GM18951 (cell line): ENCODE data around the gene CASTOR1.
"Not testable (repeated sequence)": the region's sequence is repeated elsewhere in the genome, so short reads cannot be mapped to it uniquely, and the experiment has no call there.

Experiments
- POLR2A ChIP-seq: IDR thresholded peaks from 4 replicates; pipeline ENCODE4 v1.6.1; 2011; ENCODE audit warnings: mild to moderate bottlenecking; ENCODE audit not compliant: insufficient read length, insufficient read depth; ENCODE audit errors: extremely low read depth
- in situ Hi-C: fragments of 300-500 bp; cut with MboI; formaldehyde crosslinking; loops from one replicate; pipeline ENCODE4 v1.12.0; 2022; ENCODE audit warnings: low sequenced_read_pairs, mixed read lengths, inconsistent platforms; ENCODE audit not compliant: unreplicated experiment

CASTOR1 gene

DNA sequence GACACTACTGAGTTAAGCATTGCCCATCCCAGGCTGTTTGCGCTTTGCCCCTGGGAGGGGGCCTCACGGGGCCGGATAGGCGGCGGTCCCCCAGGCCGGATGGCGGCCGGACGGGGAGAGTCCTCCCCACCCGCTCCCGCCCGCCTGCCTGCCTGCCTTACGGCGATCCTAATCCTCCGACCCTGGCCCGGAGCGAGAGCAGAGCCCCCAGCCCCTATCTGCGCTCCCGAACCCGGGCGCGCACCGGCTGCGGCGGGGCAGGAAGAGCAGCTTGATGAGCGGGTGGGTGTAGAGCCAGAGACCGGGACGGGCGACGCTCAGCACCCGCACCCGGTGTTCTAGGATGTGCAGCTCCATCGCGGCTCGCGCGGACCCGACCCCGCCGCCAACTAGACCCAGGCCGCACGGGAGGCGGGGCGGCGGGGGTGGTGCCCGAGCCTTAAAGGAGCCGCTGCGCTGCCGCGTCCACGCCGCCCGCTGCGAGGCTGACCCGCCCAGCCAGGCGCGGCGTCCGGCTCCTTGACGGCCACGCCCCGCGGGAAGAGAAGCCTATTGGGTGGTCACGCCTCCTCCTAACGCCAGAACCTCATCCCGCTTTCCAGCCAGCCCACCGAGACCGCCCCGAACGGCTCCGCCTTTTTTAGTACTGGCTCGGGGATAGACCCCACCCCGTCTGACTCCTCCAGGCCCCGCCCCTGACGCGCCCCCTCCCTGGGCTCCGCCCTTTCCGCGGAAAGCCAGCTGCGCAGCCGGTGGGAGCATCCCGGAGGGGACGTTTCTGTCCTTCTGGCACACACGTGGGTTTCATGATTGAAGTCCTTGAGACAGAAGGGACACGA lies at the start of gene CASTOR1:
Gene CASTOR1, minus strand, starts transcription at position 365 of the 839 bp plus-strand sequence. Its CDS starts 8 bp downstream, at position 357.
- in situ Hi-C loops: no loop called here
- peak; percentile 52 for TF ChIP-seq POLR2A

GRCh38 chr22:30338802-30339201 lies 49.5 kb upstream of the CASTOR1 start:
- no peak for TF ChIP-seq POLR2A
- in situ Hi-C loops: no loop called here

- in situ Hi-C loops: not testable (repeated sequence)
These were observed 49.0 kb upstream of the CASTOR1 start for GRCh38 chr22:30338341-30338740.

DNA sequence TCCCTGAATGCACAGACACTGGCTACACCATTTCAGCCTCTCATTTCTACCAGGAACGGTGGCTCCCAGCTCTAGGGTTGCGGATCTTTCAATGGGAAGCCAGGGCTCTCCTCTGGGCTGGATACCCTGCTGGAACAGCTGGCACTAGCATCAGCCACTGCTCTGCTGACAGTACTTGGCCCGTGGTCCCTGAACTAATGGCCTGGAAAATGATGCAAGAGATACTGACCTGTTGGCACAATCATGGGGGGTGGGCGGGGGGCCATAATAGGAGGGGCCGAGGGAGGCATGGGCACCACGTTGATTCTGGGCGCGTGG lies 48.1 kb upstream of the CASTOR1 start:
- TF ChIP-seq POLR2A: no peak
- in situ Hi-C loops: no loop called here

GRCh38 chr22:30336752-30337460 lies 47.6 kb upstream of the CASTOR1 start:
- in situ Hi-C loops: no loop called here
- TF ChIP-seq POLR2A: no peak

DNA sequence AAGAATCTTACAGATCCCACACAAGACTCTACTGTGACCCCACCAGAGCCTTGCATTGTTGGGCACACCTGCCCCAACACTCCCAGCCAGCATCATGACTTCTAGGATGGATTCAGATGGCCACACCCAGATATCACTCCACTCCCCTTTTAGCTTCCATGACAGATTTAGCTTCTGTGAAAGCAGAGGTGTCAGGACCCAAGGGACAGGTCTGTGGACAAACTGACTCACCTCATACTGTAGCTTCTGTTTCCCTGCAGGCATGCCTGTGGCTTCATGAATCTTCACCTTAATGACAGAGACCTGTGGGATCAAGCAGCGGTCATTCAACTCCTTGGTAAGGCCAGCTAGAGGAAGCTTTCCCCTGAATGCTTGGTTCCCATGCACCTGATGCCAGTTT lies 45.9 kb upstream of the CASTOR1 start:
- in situ Hi-C loops: no loop called here

GRCh38 chr22:30334646-30335045 lies 45.3 kb upstream of the CASTOR1 start:
- TF ChIP-seq POLR2A: no peak
- in situ Hi-C loops: no loop called here

More for the DNA sequence above, 45.9 kb upstream of the CASTOR1 start:
- no peak for TF ChIP-seq POLR2A

DNA sequence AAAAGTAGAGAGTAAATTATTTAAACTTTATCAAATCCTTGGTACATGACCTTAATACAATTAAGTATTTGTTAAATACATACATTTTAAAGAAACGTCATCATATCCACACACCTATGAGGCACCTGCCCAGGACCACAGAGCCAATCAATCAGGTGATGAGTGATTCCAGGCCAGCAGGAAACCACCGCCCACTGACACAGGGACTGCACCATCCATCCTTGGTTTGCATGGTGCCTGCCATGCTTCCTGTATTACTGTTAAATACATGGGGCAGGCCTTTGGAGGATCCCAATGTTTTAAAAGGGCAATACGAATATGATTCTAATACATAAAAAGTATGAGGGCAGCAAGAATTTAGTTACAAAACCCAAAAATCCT lies 44.4 kb upstream of the CASTOR1 start:
- TF ChIP-seq POLR2A: no peak
- in situ Hi-C loops: no loop called here

- no peak for TF ChIP-seq POLR2A
- in situ Hi-C loops: no loop called here
These were observed 43.8 kb upstream of the CASTOR1 start for GRCh38 chr22:30332994-30333706.

GRCh38 chr22:30332551-30332950 lies 43.2 kb upstream of the CASTOR1 start:
- in situ Hi-C loops: no loop called here
- TF ChIP-seq POLR2A: no peak

GRCh38 chr22:30328466-30329049 lies 39.3 kb upstream of the CASTOR1 start:
- no peak for TF ChIP-seq POLR2A
- in situ Hi-C loops: no loop called here

- TF ChIP-seq POLR2A: no peak
- in situ Hi-C loops: no loop called here
These were observed 38.6 kb upstream of the CASTOR1 start for GRCh38 chr22:30327864-30328345.

DNA sequence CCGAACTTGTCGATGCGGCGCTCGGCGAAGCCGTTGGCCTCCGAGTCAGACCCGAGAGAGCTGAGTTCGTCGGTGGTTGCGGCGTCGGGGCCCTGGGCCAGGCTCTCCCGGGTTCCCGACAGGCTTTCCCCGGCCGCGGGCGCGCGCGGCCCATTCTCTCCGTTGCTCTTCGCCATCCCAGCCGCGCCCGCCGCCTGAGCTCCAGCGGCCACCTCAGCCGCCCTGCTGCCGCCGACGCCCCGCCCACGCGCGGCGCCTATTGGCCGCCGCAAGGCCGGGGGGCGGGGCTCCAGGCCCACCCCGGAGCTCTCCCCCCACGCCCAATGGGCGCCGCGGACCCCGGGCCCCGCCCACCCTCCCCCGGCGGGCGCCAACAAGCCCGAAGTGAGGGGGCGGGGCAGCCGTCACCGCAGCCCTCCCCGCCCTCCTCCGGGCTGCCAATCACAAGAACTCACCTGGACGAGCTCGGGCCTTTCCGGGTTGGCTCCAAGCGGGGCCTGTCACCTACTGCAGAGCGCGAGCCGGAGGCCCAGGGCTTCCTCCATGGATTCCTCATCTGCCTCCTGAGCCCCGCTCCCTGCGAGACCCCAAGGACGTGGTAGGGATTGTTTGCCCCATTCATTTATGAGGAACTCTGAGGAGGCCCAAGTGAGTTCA lies 37.5 kb upstream of the CASTOR1 start, which contains the start of gene TBC1D10A:
Gene TBC1D10A, minus strand, starts transcription at position 236 of the 657 bp plus-strand sequence. Its CDS starts 60 bp downstream, at position 176.
- in situ Hi-C loops: no loop called here
- peak; percentile 80 for TF ChIP-seq POLR2A

DNA sequence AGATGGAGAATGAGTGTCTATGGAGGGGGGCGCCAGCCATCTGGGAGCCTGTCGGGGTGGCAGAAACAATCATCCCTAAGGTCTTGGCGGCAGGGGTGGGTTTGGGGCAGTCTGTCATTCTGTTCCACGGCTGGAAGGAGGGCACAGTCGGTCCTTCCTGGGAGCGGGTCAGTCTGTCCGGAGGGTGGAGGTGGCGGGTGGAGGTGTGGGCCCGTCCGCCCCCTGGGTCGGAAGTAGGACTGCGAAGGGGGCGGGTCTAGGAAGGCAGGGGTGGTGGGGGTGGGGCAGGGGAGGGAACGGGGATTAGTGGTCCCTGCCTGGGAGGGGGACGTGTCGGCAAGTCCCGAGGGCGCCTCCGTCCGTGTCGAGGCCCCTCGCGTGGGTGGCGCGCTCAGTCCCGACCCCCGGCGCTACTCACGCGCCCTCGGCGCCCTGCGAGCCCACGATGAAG lies 37.0 kb upstream of the CASTOR1 start:
- TF ChIP-seq POLR2A: no peak
- in situ Hi-C loops: no loop called here
